ENCODE measurements around the gene CA5A. TPM values are rescaled to one million over a fixed set of nuclear protein-coding genes. Genes with fewer than 3 reads are reported as not detected.

Gene CA5A
- total RNA-seq, 4 donors from 2014 or later, result not detected

DNA sequence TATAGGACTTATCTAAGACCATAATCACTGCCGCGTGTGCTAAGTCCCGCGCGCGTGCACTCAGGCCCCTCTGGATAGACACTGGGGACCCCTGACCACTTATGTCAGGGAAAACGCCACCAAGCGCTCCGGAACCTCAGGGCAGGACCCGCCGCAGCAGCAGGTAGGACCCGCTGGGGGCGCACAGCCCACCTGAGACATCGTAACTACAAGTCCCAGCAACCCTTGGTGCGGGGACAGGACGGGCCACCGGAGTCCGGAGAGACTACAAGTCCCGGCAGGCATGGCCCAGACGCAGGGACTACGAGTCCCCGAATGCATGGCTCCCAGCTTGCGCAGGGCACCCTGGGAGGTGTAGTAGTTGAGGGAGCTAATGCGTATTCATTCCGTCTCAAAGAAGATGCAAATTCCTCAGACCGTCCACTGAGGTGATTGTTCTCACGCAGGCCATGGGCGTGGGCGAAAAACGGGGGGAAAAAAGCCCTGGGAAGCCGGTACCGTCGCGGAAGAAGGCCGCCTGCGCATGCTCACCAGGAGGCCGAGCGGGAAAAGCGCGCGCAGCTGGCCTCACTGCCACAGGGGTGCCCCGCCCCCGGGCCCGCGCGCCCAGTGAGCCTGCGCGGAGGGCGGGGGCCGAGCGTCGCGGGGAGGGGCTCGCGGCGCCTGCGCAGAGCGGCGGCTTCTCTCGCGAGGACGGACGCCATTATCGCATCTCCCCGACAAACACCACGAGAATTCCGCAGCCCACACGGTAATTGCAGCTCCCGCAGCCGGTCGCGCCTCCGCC, 14.6 kb upstream of the CA5A start, which contains the start of gene BANP:
Gene BANP, plus strand, starts transcription at position 670 of the 787 bp plus-strand sequence. CDS start 23,682 bp downstream, outside the sequence.
- DNase-seq (ENCODE audit: low spot score), result peak; percentile 87
- peak; percentile 95 for ATAC-seq (ENCODE audit: low FRiP score)

DNA sequence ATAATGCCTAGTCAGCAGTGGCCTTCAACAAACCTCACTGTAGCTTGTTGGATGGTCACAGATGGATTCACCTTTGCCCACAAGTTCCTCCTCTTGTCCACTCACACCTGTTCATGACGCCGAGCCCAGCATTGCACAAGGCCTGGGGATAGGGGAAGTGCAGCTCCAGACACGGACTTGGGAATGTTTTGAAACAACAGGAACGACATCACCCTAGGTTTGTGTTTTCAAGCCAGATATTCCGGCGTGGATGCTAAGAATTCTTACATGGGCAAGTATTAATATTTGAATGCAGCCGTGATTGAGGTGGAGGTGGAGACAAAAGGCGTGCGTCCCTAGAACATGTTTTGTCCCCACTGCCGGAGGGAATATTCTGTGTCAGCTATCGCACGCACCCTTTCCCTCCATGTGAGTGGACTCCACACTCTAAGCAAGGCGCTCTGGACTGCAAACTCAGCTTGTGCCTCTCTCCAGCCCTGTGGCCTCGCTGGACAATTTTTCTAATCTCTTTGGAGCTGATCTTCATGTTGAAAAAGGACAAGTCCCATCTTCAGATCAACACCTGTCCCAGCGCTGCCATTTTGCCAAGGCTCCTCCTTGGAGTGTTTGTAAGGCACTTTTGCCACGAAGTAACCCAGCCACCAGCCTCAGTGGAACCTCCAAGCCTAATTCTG, 12.9 kb upstream of the CA5A start:
- no peak for DNase-seq (ENCODE audit: low spot score)
- TF ChIP-seq, protein P1, sequence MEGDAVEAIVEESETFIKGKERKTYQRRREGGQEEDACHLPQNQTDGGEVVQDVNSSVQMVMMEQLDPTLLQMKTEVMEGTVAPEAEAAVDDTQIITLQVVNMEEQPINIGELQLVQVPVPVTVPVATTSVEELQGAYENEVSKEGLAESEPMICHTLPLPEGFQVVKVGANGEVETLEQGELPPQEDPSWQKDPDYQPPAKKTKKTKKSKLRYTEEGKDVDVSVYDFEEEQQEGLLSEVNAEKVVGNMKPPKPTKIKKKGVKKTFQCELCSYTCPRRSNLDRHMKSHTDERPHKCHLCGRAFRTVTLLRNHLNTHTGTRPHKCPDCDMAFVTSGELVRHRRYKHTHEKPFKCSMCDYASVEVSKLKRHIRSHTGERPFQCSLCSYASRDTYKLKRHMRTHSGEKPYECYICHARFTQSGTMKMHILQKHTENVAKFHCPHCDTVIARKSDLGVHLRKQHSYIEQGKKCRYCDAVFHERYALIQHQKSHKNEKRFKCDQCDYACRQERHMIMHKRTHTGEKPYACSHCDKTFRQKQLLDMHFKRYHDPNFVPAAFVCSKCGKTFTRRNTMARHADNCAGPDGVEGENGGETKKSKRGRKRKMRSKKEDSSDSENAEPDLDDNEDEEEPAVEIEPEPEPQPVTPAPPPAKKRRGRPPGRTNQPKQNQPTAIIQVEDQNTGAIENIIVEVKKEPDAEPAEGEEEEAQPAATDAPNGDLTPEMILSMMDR (IDR thresholded peaks at IDR 0.05), result no peak
- ATAC-seq (ENCODE audit: low FRiP score), result no peak

More for the DNA sequence above, 14.6 kb upstream of the CA5A start, which contains the start of gene BANP:
- TF ChIP-seq, protein P1 (IDR thresholded peaks at IDR 0.05), result no peak

DNA sequence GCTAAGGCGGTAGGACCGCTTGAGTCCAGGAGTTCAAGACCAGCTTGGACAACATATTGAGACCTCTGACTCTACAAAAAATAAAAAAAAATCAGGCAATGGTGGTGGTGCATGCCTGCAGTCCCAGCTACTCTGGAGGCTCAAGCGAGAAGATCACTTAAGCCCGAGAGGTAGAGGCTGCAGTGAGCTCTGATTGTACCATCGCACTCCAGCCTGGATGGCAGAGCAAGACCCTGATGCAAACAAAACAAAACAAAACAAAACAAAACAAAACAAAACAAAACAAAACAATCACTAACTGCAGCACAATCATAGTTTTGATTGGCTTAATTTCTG, 12.4 kb upstream of the CA5A start:
- DNase-seq (ENCODE audit: low spot score) (no peak), ATAC-seq (ENCODE audit: low FRiP score) (no peak)
- TF ChIP-seq, protein P1 (IDR thresholded peaks at IDR 0.05), result no peak

DNA sequence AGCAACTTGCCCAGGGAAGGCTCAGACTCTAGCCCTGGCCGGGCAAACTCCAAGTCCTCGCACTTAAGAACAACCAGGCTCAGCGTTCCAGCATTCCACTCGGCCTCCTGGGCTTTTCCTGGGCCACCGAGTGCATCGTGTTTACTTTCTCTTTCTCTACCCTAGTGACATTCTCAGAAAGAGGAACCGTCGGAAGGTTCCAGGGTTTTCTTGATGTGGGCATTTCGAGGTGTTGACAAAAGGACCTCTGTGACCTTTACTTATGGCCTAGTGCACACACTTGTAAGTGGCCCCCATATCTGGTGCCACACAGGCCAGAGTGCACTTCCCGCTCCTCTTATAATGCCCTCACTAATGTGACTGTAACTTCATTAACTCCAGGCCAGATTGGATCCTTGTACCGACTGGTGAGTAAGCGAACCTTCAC, 11.8 kb upstream of the CA5A start:
- no peak for ATAC-seq (ENCODE audit: low FRiP score)
- TF ChIP-seq, protein P1 (IDR thresholded peaks at IDR 0.05), result no peak
- no peak for DNase-seq (ENCODE audit: low spot score)

DNA sequence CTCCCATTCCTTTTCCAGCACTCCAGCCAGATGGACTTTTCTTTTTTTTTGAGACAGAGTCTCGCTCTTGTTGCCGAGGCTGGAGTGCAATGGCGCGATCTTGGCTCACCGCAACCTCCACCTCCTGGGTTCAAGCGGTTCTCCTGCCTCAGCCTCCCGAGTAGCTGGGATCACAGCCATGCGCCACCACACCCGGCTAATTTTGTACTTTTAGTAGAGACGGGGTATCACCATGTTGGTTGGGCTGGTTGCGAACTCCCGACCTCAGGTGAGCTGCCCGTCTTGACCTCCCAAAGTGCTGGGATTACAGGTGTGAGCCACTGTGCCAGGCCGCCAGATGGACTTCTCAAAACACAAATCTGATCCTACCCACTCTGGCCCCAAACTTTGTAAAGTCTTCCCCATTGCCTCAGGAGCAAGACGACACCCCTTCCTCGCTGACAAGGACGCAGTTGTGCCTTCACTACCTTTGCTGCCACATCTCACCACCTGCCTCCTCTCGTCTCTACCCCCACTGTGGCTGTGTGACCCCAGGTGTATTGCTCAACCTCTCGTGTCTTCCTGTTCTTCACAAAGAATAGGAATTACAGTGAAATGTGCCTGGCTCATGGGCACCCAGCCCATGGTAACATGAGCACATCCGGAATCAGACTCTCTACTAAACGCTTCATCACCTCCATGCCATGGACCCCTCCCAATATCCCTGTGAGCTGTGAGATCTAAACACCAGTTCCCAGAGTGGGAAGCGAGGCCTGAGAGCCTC, 11.2 kb upstream of the CA5A start:
- ATAC-seq (ENCODE audit: low FRiP score) (no peak), DNase-seq (ENCODE audit: low spot score) (no peak)

DNA sequence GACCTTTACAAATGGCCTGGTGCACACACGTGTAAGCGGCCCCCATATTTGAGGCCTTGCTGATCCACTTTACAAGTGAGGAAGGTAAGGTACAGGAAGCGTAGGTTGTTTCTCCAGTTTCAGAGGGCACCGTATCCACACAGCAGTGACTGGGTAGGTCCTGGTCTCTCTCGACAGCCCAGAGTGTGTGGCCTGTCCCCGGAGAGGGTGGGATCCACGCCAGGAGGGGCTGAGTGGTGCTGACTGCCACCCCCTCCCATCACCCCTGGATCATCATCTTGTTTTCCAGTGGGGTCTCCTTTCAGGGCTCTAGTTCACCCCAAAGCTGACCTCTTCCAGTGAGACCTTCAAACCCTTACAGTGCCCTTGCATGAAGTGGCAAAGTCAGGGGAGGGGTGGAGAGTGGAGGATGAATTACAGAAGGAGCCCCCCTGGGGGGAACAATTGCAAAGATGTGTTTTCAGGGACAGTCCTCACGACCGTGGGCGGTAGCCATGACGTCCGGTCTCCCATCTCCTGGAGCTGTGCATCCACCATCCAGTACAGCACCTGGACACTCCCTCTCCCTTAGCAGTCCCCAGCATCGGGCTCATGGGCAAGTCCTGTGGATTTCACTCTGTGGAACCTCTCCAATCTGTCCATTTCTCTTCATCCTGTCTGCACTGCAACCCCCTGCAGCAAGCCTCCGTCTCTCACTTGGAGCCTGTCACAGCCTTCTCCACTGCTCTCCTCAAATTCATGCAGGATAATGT, 10.4 kb upstream of the CA5A start:
- no peak for ATAC-seq (ENCODE audit: low FRiP score)
- no peak for DNase-seq (ENCODE audit: low spot score)
- TF ChIP-seq, protein P1 (IDR thresholded peaks at IDR 0.05), result no peak

More for the DNA sequence above, 11.2 kb upstream of the CA5A start:
- TF ChIP-seq, protein P1 (IDR thresholded peaks at IDR 0.05), result no peak

Data from omental fat pad (tissue), 4 donors.